ENCODE measurements around the gene KRT79. TPM values are rescaled to one million over a fixed set of nuclear protein-coding genes. Genes with fewer than 3 reads are reported as not detected.

KRT79 gene
- polyA plus RNA-seq, 1 of the 3 experiments (the other 2 are of a cell fraction) = not detected

- no peak for TF ChIP-seq RCOR1 (IDR thresholded peaks at IDR 0.05; ENCODE audit: low read length)
- TF ChIP-seq, protein P1, sequence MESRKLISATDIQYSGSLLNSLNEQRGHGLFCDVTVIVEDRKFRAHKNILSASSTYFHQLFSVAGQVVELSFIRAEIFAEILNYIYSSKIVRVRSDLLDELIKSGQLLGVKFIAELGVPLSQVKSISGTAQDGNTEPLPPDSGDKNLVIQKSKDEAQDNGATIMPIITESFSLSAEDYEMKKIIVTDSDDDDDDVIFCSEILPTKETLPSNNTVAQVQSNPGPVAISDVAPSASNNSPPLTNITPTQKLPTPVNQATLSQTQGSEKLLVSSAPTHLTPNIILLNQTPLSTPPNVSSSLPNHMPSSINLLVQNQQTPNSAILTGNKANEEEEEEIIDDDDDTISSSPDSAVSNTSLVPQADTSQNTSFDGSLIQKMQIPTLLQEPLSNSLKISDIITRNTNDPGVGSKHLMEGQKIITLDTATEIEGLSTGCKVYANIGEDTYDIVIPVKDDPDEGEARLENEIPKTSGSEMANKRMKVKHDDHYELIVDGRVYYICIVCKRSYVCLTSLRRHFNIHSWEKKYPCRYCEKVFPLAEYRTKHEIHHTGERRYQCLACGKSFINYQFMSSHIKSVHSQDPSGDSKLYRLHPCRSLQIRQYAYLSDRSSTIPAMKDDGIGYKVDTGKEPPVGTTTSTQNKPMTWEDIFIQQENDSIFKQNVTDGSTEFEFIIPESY (IDR thresholded peaks at IDR 0.05; ENCODE audit: borderline replicate concordance, low read depth) = no peak
Measured at GRCh38 chr12:52818388-52818787, 15.7 kb downstream of the KRT79 start (continued).

- no peak overlapping the region for H2AFZ ChIP-seq (ENCODE audit: low read depth)
- no peaks in the 10 kb centered on the region for H3K4me1 ChIP-seq (ENCODE audit: control insufficient read depth in 1 of 2, insufficient read depth in 2 of 2, low read depth in 1 of 2, low read length in 1 of 2)
- DNase-seq = no peak
- no peak overlapping the region for H3K9ac ChIP-seq
- WGBS (ENCODE audit: low lambda C conversion rate) = 38% methylated on average over 2 of the region's 2 CpGs
- H3K4me3 ChIP-seq (ENCODE audit: low read depth in 2 of 2, low read length in 1 of 2) = no peak overlapping the region
- no peaks in the 10 kb centered on the region for H4K20me1 ChIP-seq (ENCODE audit: insufficient read depth)
- no peak for TF ChIP-seq USF2 (IDR thresholded peaks at IDR 0.05; ENCODE audit: borderline replicate concordance, low read depth, low read length)
- TF ChIP-seq GATA2 (CRISPR knock-in tag; IDR thresholded peaks at IDR 0.05) = no peak
- TF ChIP-seq IRF3 (IDR thresholded peaks at IDR 0.05; ENCODE audit: low read depth, low read length) = no peak
- no peak for TF ChIP-seq EP300 (IDR thresholded peaks at IDR 0.05; ENCODE audit: borderline replicate concordance in 1 of 2, low read depth in 1 of 2, low read length in 1 of 2)
- TF ChIP-seq, protein P2, sequence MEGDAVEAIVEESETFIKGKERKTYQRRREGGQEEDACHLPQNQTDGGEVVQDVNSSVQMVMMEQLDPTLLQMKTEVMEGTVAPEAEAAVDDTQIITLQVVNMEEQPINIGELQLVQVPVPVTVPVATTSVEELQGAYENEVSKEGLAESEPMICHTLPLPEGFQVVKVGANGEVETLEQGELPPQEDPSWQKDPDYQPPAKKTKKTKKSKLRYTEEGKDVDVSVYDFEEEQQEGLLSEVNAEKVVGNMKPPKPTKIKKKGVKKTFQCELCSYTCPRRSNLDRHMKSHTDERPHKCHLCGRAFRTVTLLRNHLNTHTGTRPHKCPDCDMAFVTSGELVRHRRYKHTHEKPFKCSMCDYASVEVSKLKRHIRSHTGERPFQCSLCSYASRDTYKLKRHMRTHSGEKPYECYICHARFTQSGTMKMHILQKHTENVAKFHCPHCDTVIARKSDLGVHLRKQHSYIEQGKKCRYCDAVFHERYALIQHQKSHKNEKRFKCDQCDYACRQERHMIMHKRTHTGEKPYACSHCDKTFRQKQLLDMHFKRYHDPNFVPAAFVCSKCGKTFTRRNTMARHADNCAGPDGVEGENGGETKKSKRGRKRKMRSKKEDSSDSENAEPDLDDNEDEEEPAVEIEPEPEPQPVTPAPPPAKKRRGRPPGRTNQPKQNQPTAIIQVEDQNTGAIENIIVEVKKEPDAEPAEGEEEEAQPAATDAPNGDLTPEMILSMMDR (IDR thresholded peaks at IDR 0.05) = no peak
- TF ChIP-seq NRF1 (IDR thresholded peaks at IDR 0.05; ENCODE audit: low read depth, low read length) = no peak
- no peak for TF ChIP-seq TEAD4 (IDR thresholded peaks at IDR 0.05; ENCODE audit: borderline replicate concordance, insufficient read depth)
- TF ChIP-seq MAX (IDR thresholded peaks at IDR 0.05; ENCODE audit: low read depth) = no peak
- TF ChIP-seq TAF1 (IDR thresholded peaks at IDR 0.05; ENCODE audit: borderline replicate concordance, low read depth, low read length) = no peak
- TF ChIP-seq, protein P3, sequence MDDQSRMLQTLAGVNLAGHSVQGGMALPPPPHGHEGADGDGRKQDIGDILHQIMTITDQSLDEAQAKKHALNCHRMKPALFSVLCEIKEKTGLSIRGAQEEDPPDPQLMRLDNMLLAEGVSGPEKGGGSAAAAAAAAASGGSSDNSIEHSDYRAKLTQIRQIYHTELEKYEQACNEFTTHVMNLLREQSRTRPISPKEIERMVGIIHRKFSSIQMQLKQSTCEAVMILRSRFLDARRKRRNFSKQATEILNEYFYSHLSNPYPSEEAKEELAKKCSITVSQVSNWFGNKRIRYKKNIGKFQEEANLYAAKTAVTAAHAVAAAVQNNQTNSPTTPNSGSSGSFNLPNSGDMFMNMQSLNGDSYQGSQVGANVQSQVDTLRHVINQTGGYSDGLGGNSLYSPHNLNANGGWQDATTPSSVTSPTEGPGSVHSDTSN (IDR thresholded peaks at IDR 0.05) = no peak
- no peak for TF ChIP-seq YY1 (IDR thresholded peaks at IDR 0.05; ENCODE audit: low read depth)
- TF ChIP-seq SIN3A (IDR thresholded peaks at IDR 0.05; ENCODE audit: borderline replicate concordance, low read depth, low read length) = no peak
- TF ChIP-seq POLR2AphosphoS5 (IDR thresholded peaks at IDR 0.05; ENCODE audit: low read depth, low read length) = no peak
- TF ChIP-seq ELF1 (IDR thresholded peaks at IDR 0.05) = no peak
- no peak overlapping the region for H3K4me2 ChIP-seq
- ChIA-PET POLR2A (no interaction called here), CTCF (interaction anchor here (1.2 to 1.7 kb wide), 3 partner anchors 12 to 67 kb away, joined by 3 to 4 read pairs (median 4); no protein-coding TSS in a partner anchor)
- H3K9me3 ChIP-seq = no peaks in the 10 kb centered on the region
- H3K27me3 ChIP-seq (ENCODE audit: insufficient read depth) = peaks cover 41% of the 10 kb centered on the region
- no peak overlapping the region for H3K27ac ChIP-seq (ENCODE audit: low read depth in 2 of 2, low read length in 1 of 2)
- H3K36me3 ChIP-seq (replicated peaks in 1 of 2; ENCODE audit: control insufficient read depth in 1 of 2, insufficient read depth in 2 of 2, low read length in 1 of 2) = no peaks in the 10 kb centered on the region
- H3F3A ChIP-seq (replicated peaks; ENCODE audit: insufficient read depth) = no peaks in the 10 kb centered on the region
- no peaks in the 10 kb centered on the region for H3K79me2 ChIP-seq (ENCODE audit: insufficient read depth)
- no peaks in the 10 kb centered on the region for H3K9me2 ChIP-seq
Measured at GRCh38 chr12:52817699-52818238, 16.3 kb downstream of the KRT79 start.

Data from SK-N-SH (cell line).